ENCODE results near the gene DYNLT4. TPM values are rescaled to one million over a fixed set of nuclear protein-coding genes. Genes with fewer than 3 reads are reported as not detected.
A peak's percentile ranks its signal among the peaks of the same experiment; 100 is the strongest.
"Not testable (repeated sequence)": the region's sequence is repeated elsewhere in the genome, so short reads cannot be mapped to it uniquely, and the experiment has no call there.

Gene DYNLT4
- not detected for total RNA-seq

- H3K4me1 Mint-ChIP-seq (ENCODE audit: low read depth), result peaks cover 84% of the 10 kb centered on the region
- peaks cover 55% of the 10 kb centered on the region for H3K36me3 Mint-ChIP-seq (ENCODE audit: insufficient read depth)
- peak within 1 kb of the TSS; percentile 71 for H3K4me3 Mint-ChIP-seq
- peak; percentile 5 to 6 for ATAC-seq
- no peaks in the 10 kb centered on the region for H3K27me3 Mint-ChIP-seq (ENCODE audit: low read depth)
- no peaks in the 10 kb centered on the region for H3K9me3 Mint-ChIP-seq
- DNase-seq, result no peak
Measured at GRCh38 chr1:44806704-44807363, at the start of gene DYNLT4. TSS of gene DYNLT4 (minus strand) at chr1:44807351. CDS start at chr1:44806668, 683 bp downstream.

GRCh38 chr1:44855742-44856141 lies 48.6 kb upstream of the DYNLT4 start:
- Mint-ChIP-seq H3K27me3 (ENCODE audit: low read depth) (no peaks in the 10 kb centered on the region), H3K36me3 (ENCODE audit: insufficient read depth) (peaks cover 26% of the 10 kb centered on the region), H3K4me3 (no peak overlapping the region), H3K9me3 (no peaks in the 10 kb centered on the region), H3K4me1 (ENCODE audit: low read depth) (no peaks in the 10 kb centered on the region)
- no peak for ATAC-seq
- no peak for DNase-seq

- no peak for DNase-seq
- no peaks in the 10 kb centered on the region for H3K9me3 Mint-ChIP-seq
- H3K4me3 Mint-ChIP-seq, result no peak overlapping the region
- H3K36me3 Mint-ChIP-seq (ENCODE audit: insufficient read depth), result peaks cover 26% of the 10 kb centered on the region
- ATAC-seq, result no peak
- H3K4me1 Mint-ChIP-seq (ENCODE audit: low read depth), result peaks cover 2% of the 10 kb centered on the region
- no peaks in the 10 kb centered on the region for H3K27me3 Mint-ChIP-seq (ENCODE audit: low read depth)
Measured at GRCh38 chr1:44854970-44855369, 47.8 kb upstream of the DYNLT4 start.

GRCh38 chr1:44853201-44853600 lies 46.0 kb upstream of the DYNLT4 start:
- Mint-ChIP-seq H3K4me3 (no peak overlapping the region), H3K27me3 (ENCODE audit: low read depth) (no peaks in the 10 kb centered on the region), H3K36me3 (ENCODE audit: insufficient read depth) (peaks cover 32% of the 10 kb centered on the region), H3K9me3 (no peaks in the 10 kb centered on the region), H3K4me1 (ENCODE audit: low read depth) (peaks cover 6% of the 10 kb centered on the region)
- no peak for DNase-seq
- ATAC-seq, result no peak

GRCh38 chr1:44851308-44851707 lies 44.2 kb upstream of the DYNLT4 start:
- Mint-ChIP-seq H3K4me1 (ENCODE audit: low read depth) (peaks cover 6% of the 10 kb centered on the region), H3K27me3 (ENCODE audit: low read depth) (no peaks in the 10 kb centered on the region), H3K9me3 (no peaks in the 10 kb centered on the region), H3K4me3 (no peak overlapping the region), H3K36me3 (ENCODE audit: insufficient read depth) (peaks cover 27% of the 10 kb centered on the region)
- DNase-seq (no peak), ATAC-seq (no peak)

- Mint-ChIP-seq H3K4me3 (no peak overlapping the region), H3K9me3 (no peaks in the 10 kb centered on the region), H3K36me3 (ENCODE audit: insufficient read depth) (peaks cover 21% of the 10 kb centered on the region), H3K27me3 (ENCODE audit: low read depth) (no peaks in the 10 kb centered on the region), H3K4me1 (ENCODE audit: low read depth) (peaks cover 6% of the 10 kb centered on the region)
- DNase-seq (no peak), ATAC-seq (peak; percentile 78 to 81)
Measured at GRCh38 chr1:44849575-44850132, 42.5 kb upstream of the DYNLT4 start.

- Mint-ChIP-seq H3K4me1 (ENCODE audit: low read depth) (peaks cover 9% of the 10 kb centered on the region), H3K9me3 (no peaks in the 10 kb centered on the region), H3K36me3 (ENCODE audit: insufficient read depth) (peaks cover 18% of the 10 kb centered on the region), H3K4me3 (no peak overlapping the region), H3K27me3 (ENCODE audit: low read depth) (peaks cover 3% of the 10 kb centered on the region)
- DNase-seq (no peak), ATAC-seq (no peak)
Measured at GRCh38 chr1:44848456-44849181, 41.5 kb upstream of the DYNLT4 start.

GRCh38 chr1:44847845-44848244 lies 40.7 kb upstream of the DYNLT4 start:
- H3K4me3 Mint-ChIP-seq, result no peak overlapping the region

GRCh38 chr1:44846985-44847384 lies 39.8 kb upstream of the DYNLT4 start:
- Mint-ChIP-seq H3K4me1 (ENCODE audit: low read depth) (peaks cover 13% of the 10 kb centered on the region), H3K36me3 (ENCODE audit: insufficient read depth) (peaks cover 9% of the 10 kb centered on the region), H3K9me3 (no peaks in the 10 kb centered on the region), H3K27me3 (ENCODE audit: low read depth) (peaks cover 10% of the 10 kb centered on the region), H3K4me3 (no peak overlapping the region)
- no peak for DNase-seq
- no peak for ATAC-seq

More at GRCh38 chr1:44847845-44848244, 40.7 kb upstream of the DYNLT4 start:
- Mint-ChIP-seq H3K36me3 (ENCODE audit: insufficient read depth) (peaks cover 14% of the 10 kb centered on the region), H3K4me1 (ENCODE audit: low read depth) (peaks cover 9% of the 10 kb centered on the region), H3K27me3 (ENCODE audit: low read depth) (peaks cover 3% of the 10 kb centered on the region), H3K9me3 (no peaks in the 10 kb centered on the region)
- DNase-seq (no peak), ATAC-seq (no peak)

- H3K4me1 Mint-ChIP-seq (ENCODE audit: low read depth), result peaks cover 7% of the 10 kb centered on the region
Measured at GRCh38 chr1:44842862-44843655, 35.9 kb upstream of the DYNLT4 start, which contains the start of gene PTCH2. TSS of gene PTCH2 (minus strand) at chr1:44843253. CDS start at chr1:44842932, 321 bp downstream.

GRCh38 chr1:44842486-44842861 lies 35.3 kb upstream of the DYNLT4 start:
- no peak for DNase-seq
- H3K9me3 Mint-ChIP-seq, result no peaks in the 10 kb centered on the region
- peak in 1 of 2 donors; percentile 30 for ATAC-seq
- H3K4me3 Mint-ChIP-seq, result peak overlapping the region; percentile 55
- H3K36me3 Mint-ChIP-seq (ENCODE audit: insufficient read depth), result peaks cover 2% of the 10 kb centered on the region
- H3K4me1 Mint-ChIP-seq (ENCODE audit: low read depth), result peaks cover 7% of the 10 kb centered on the region
- H3K27me3 Mint-ChIP-seq (ENCODE audit: low read depth), result peaks cover 24% of the 10 kb centered on the region

More at GRCh38 chr1:44842862-44843655, 35.9 kb upstream of the DYNLT4 start, which contains the start of gene PTCH2:
- ATAC-seq (peak; percentile 71 to 73), DNase-seq (no peak)
- Mint-ChIP-seq H3K9me3 (no peaks in the 10 kb centered on the region), H3K36me3 (ENCODE audit: insufficient read depth) (peaks cover 2% of the 10 kb centered on the region), H3K4me3 (peak within 1 kb of the TSS; percentile 55), H3K27me3 (ENCODE audit: low read depth) (peaks cover 24% of the 10 kb centered on the region)

- ATAC-seq (no peak), DNase-seq (no peak)
- no peaks in the 10 kb centered on the region for H3K9me3 Mint-ChIP-seq
- H3K4me3 Mint-ChIP-seq, result no peak overlapping the region
- H3K4me1 Mint-ChIP-seq (ENCODE audit: low read depth), result peaks cover 13% of the 10 kb centered on the region
- peaks cover 24% of the 10 kb centered on the region for H3K27me3 Mint-ChIP-seq (ENCODE audit: low read depth)
- peaks cover 1% of the 10 kb centered on the region for H3K36me3 Mint-ChIP-seq (ENCODE audit: insufficient read depth)
Measured at GRCh38 chr1:44839576-44839975, 32.4 kb upstream of the DYNLT4 start.

GRCh38 chr1:44838294-44838693 lies 31.1 kb upstream of the DYNLT4 start:
- H3K36me3 Mint-ChIP-seq (ENCODE audit: insufficient read depth); H3K4me3 Mint-ChIP-seq; H3K9me3 Mint-ChIP-seq; ATAC-seq; H3K4me1 Mint-ChIP-seq (ENCODE audit: low read depth); DNase-seq: not testable (repeated sequence)
- H3K27me3 Mint-ChIP-seq (ENCODE audit: low read depth), result peaks cover 21% of the 10 kb centered on the region

Data from activated T-cell treated with anti-CD3 and anti-CD28 coated beads, Interleukin-2, amount 50 U/mL, for 4 hours (primary cell).